SIG-M5 treated with dmso at 0.1 percent for 504 hours (cell line): ENCODE data around the gene TMEM62.

ENCODE experiments used
- DNase-seq: peaks from one replicate; lab custom pipeline; 2025; ENCODE audit not compliant: unreplicated experiment; lab: John Stamatoyannopoulos, UW

TMEM62 gene

GRCh38 chr15:43133430-43134156 lies at the start of gene TMEM62:
TSS of gene TMEM62 (plus strand) at chr15:43133586. CDS start at chr15:43133803, 217 bp downstream.
- DNase-seq, result peak; percentile 81

- DNase-seq, result no peak
These were observed 47.5 kb upstream of the TMEM62 start for GRCh38 chr15:43085921-43086320.

GRCh38 chr15:43086551-43086950 lies 46.8 kb upstream of the TMEM62 start:
- DNase-seq, result no peak

GRCh38 chr15:43091859-43092258 lies 41.5 kb upstream of the TMEM62 start:
- no peak for DNase-seq

- DNase-seq, result peak; percentile 14
These were observed 40.4 kb upstream of the TMEM62 start for GRCh38 chr15:43093026-43093425.

GRCh38 chr15:43094416-43095030 lies 38.9 kb upstream of the TMEM62 start:
- no peak for DNase-seq

- DNase-seq, result no peak
These were observed 38.1 kb upstream of the TMEM62 start for GRCh38 chr15:43095243-43095642.

GRCh38 chr15:43095708-43096347 lies 37.6 kb upstream of the TMEM62 start:
- DNase-seq, result no peak

- no peak for DNase-seq
These were observed 37.0 kb upstream of the TMEM62 start for GRCh38 chr15:43096411-43096810.

GRCh38 chr15:43099105-43099845 lies 34.1 kb upstream of the TMEM62 start:
- no peak for DNase-seq

- no peak for DNase-seq
These were observed 32.4 kb upstream of the TMEM62 start for GRCh38 chr15:43100971-43101370.

GRCh38 chr15:43102187-43102586 lies 31.2 kb upstream of the TMEM62 start:
- no peak for DNase-seq

- no peak for DNase-seq
These were observed 29.5 kb upstream of the TMEM62 start for GRCh38 chr15:43103907-43104306.

GRCh38 chr15:43104426-43104825 lies 29.0 kb upstream of the TMEM62 start:
- DNase-seq, result no peak

GRCh38 chr15:43105077-43105736 lies 28.2 kb upstream of the TMEM62 start:
- peak; percentile 10 for DNase-seq

GRCh38 chr15:43105778-43106485 lies 27.5 kb upstream of the TMEM62 start, which contains the start of gene UBR1:
TSS of gene UBR1 (minus strand) at chr15:43106038. CDS start at chr15:43106022, 16 bp downstream.
- peak; percentile 88 for DNase-seq

- DNase-seq, result no peak
These were observed 26.9 kb upstream of the TMEM62 start for GRCh38 chr15:43106486-43106829.

- DNase-seq, result peak; percentile 42
These were observed 25.6 kb upstream of the TMEM62 start for GRCh38 chr15:43107751-43108150.

- no peak for DNase-seq
These were observed 22.0 kb upstream of the TMEM62 start for GRCh38 chr15:43111354-43111753.

GRCh38 chr15:43118286-43118685 lies 15.1 kb upstream of the TMEM62 start:
- no peak for DNase-seq
